GM12891 (cell line): ENCODE results near the gene RAI1.

Source experiments
- PAX5 ChIP-seq: IDR thresholded peaks from 2 replicates; pipeline ENCODE4 v1.6.1; 2011; ENCODE audit warnings: low read length, moderate library complexity, mild to moderate bottlenecking; ENCODE audit not compliant: insufficient read depth, severe bottlenecking
- POLR2A ChIP-seq: IDR thresholded peaks from 2 replicates; pipeline ENCODE4 v1.6.1; 2011; ENCODE audit warnings: low read depth, low read length, control low read depth
- POLR2AphosphoS5 ChIP-seq: IDR thresholded peaks from 2 replicates; pipeline ENCODE4 v1.6.1; 2011; ENCODE audit warnings: low read depth, low read length, control low read depth
- POU2F2 ChIP-seq: IDR thresholded peaks from 2 replicates; pipeline ENCODE4 v1.6.1; 2011; ENCODE audit warnings: low read depth, mild to moderate bottlenecking, control low read depth, low read length, moderate library complexity
- SPI1 ChIP-seq: IDR thresholded peaks from 2 replicates; pipeline ENCODE4 v1.6.1; 2011; ENCODE audit warnings: low read depth, low read length, control low read depth
- TAF1 ChIP-seq: IDR thresholded peaks from 2 replicates; pipeline ENCODE4 v1.6.1; 2011; ENCODE audit warnings: low read depth, low read length, control low read depth

- no peak for TF ChIP-seq POLR2A
- TF ChIP-seq POLR2AphosphoS5, result no peak
- TF ChIP-seq TAF1, result no peak
- no peak for TF ChIP-seq PAX5
- no peak for TF ChIP-seq SPI1
- no peak for TF ChIP-seq POU2F2
These were observed 87.3 kb downstream of the RAI1 start for GRCh38 chr17:17768424-17769088.
